Measurements from ENCODE around the gene TRIP11.

Gene TRIP11

DNA sequence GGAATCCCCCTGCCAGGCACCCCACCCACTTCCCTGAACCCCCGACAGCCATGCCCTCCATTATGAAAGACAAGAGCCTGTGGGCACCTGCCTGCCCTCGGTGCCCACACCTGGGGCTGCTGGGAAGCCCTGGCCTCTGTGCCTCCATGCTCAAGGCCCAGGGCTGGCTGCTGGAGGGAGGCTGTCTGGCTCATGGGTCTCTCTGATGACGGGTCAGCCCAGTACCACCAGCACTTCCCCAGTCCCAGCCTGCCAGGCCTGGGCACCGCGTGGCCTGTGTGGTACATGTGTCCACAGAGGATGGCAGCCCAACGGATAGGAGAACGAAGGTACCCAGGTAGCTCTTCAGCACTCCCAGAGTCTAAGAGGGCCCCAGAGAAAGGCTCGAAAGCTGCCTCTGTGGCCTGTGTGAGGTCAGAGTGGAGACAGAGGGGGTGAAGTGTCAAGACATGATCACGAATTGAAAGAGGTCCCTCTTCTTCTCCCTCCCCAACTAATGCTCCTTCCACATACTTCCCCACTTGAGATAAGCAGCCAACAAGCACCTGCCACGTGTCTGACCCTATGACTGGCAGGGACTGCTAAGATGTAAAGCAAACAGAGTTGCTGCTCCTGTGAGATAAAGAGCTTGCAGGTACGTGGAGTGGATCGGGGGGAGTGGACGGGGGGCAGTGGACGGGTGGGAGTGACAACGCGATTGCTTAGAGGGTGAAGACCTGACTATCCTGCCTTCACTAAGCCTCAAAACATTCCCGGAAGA is 113.5 kb downstream of the TRIP11 start:
- DNase-seq, result no peak
- no CpG with 5 or more reads among the region's 17 CpGs for WGBS (ENCODE audit: extremely low coverage, insufficient coverage, insufficient read length)
- H3K27me3 ChIP-seq (ENCODE audit: insufficient read depth, low read length), result no peaks in the 10 kb centered on the region

DNA sequence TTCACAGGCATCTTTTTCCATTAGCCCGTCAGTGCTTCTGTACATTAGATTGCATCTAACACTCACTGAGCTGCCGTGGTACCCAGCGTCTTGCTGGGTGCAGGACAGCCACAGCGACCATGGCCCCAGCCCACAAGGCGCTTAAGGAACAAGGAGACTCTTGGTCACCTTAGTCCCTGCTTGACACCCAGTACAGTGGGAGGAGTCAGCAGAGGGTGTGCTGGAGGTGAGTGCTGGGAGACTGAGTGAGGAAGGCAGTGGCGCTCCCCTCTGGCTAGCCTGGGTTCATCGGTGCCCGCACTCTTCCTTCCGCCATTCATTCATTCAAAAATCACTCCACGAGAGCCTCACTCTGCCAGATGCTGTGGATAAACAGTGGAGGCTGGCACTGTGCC is 114.1 kb downstream of the TRIP11 start:
- no peak overlapping the region for H3K9ac ChIP-seq (ENCODE audit: low read length)
- WGBS (ENCODE audit: extremely low coverage, insufficient coverage, insufficient read length), result no CpG with 5 or more reads among the region's 10 CpGs
- no peak overlapping the region for H3K18ac ChIP-seq (ENCODE audit: low read length)
- H3K4ac ChIP-seq (ENCODE audit: low read depth, low read length), result no peak overlapping the region
- no peak for DNase-seq
- H3K4me1 ChIP-seq (ENCODE audit: control insufficient read depth in 1 of 2, insufficient read depth in 2 of 2, low read length in 2 of 2), result peaks cover 2 to 4% of the 10 kb centered on the region in 2 experiments
- H4K12ac ChIP-seq (ENCODE audit: low read depth, low read length), result no peak overlapping the region
- no peak overlapping the region for H3K27ac ChIP-seq (ENCODE audit: low read depth, low read length)
- no peak overlapping the region for H2AK5ac ChIP-seq (ENCODE audit: low read length)
- no peak overlapping the region for H2BK12ac ChIP-seq (ENCODE audit: low read length)
- H3K27me3 ChIP-seq (ENCODE audit: insufficient read depth, low read length), result no peaks in the 10 kb centered on the region
- H3K23ac ChIP-seq (ENCODE audit: low read length), result no peak overlapping the region
- H3K4me3 ChIP-seq (ENCODE audit: low read depth, low read length), result no peak overlapping the region
- no peak overlapping the region for H3K4me2 ChIP-seq (ENCODE audit: low read length)
- H3K14ac ChIP-seq (ENCODE audit: low read length), result no peak overlapping the region
- no peak overlapping the region for H2BK5ac ChIP-seq (ENCODE audit: low read depth, low read length, poor library complexity)
- H3K9me3 ChIP-seq (ENCODE audit: insufficient read depth, low read depth, low read length), result no peaks in the 10 kb centered on the region
- no peak overlapping the region for H2AFZ ChIP-seq (ENCODE audit: insufficient read depth, low read length, poor library complexity)
- H4K91ac ChIP-seq (ENCODE audit: low read depth, low read length), result no peak overlapping the region
- H3K36me3 ChIP-seq (ENCODE audit: control insufficient read depth in 1 of 2, insufficient read depth in 2 of 2, low read length in 2 of 2), result no peaks in the 10 kb centered on the region
- no peaks in the 10 kb centered on the region for H3K79me1 ChIP-seq (ENCODE audit: low read length)
- no peaks in the 10 kb centered on the region for H3K79me2 ChIP-seq (ENCODE audit: control insufficient read depth, insufficient read depth, low read length, poor library complexity)
- no peak overlapping the region for H4K8ac ChIP-seq (ENCODE audit: low read depth, low read length)
- no peak overlapping the region for H2BK120ac ChIP-seq (ENCODE audit: insufficient read depth, low read length, poor library complexity)

More for the DNA sequence above, 113.5 kb downstream of the TRIP11 start:
- Histone ChIP-seq H2AK5ac (ENCODE audit: low read length) (no peak overlapping the region), H3K4me1 (ENCODE audit: control insufficient read depth in 1 of 2, insufficient read depth in 2 of 2, low read length in 2 of 2) (peaks cover 5 to 10% of the 10 kb centered on the region in 2 experiments), H3K4me3 (ENCODE audit: low read depth, low read length) (no peak overlapping the region), H4K91ac (ENCODE audit: low read depth, low read length) (no peak overlapping the region), H2BK12ac (ENCODE audit: low read length) (no peak overlapping the region), H4K12ac (ENCODE audit: low read depth, low read length) (no peak overlapping the region), H3K4me2 (ENCODE audit: low read length) (no peak overlapping the region), H3K27ac (ENCODE audit: low read depth, low read length) (no peak overlapping the region), H4K8ac (ENCODE audit: low read depth, low read length) (no peak overlapping the region), H3K9me3 (ENCODE audit: insufficient read depth, low read depth, low read length) (no peaks in the 10 kb centered on the region), H3K14ac (ENCODE audit: low read length) (no peak overlapping the region), H3K9ac (ENCODE audit: low read length) (no peak overlapping the region), H3K23ac (ENCODE audit: low read length) (no peak overlapping the region), H3K79me2 (ENCODE audit: control insufficient read depth, insufficient read depth, low read length, poor library complexity) (no peaks in the 10 kb centered on the region), H2AFZ (ENCODE audit: insufficient read depth, low read length, poor library complexity) (no peak overlapping the region), H3K4ac (ENCODE audit: low read depth, low read length) (no peak overlapping the region), H3K18ac (ENCODE audit: low read length) (no peak overlapping the region), H3K79me1 (ENCODE audit: low read length) (no peaks in the 10 kb centered on the region), H2BK5ac (ENCODE audit: low read depth, low read length, poor library complexity) (no peak overlapping the region), H2BK120ac (ENCODE audit: insufficient read depth, low read length, poor library complexity) (no peak overlapping the region), H3K36me3 (ENCODE audit: control insufficient read depth in 1 of 2, insufficient read depth in 2 of 2, low read length in 2 of 2) (no peaks in the 10 kb centered on the region)

DNA sequence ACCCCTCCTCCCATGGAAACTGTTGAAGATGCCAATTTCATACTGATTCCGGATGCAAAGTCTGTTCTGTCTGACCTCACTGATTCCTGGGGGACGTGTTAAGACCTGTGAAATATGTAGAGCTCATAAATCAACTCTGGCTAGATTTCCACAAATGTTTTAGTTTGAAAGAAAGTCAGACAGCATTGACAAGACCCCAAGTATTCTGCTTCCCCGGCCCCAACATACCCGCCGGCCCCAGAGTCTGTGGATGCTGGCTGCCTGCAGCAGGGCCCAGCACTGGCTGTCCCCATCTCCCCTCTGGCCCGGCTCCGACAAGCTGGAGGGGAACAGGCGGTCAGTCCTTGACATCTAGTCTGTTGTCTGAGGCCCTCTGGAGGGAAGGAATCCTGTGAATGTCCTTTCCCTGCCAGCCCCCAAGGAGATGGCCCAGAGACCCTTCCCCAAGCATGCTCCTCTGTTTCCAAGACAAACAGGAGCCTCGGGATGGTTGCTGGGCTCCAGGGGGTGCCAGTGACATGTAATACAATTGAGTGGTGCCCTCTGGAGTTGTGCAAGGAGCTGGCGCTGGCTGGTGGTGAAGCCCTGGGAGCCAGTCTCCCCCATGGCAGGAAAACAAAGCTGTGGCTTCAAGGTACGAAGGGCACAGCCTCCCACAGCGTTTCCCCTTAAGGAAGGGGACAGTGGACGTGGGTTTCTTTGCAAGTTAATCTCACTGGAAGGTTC is 114.7 kb downstream of the TRIP11 start:
- Histone ChIP-seq H3K27me3 (ENCODE audit: insufficient read depth, low read length) (no peaks in the 10 kb centered on the region), H3K36me3 (ENCODE audit: control insufficient read depth in 1 of 2, insufficient read depth in 2 of 2, low read length in 2 of 2) (no peaks in the 10 kb centered on the region), H2AFZ (ENCODE audit: insufficient read depth, low read length, poor library complexity) (no peak overlapping the region), H3K4me3 (ENCODE audit: low read depth, low read length) (no peak overlapping the region), H2BK5ac (ENCODE audit: low read depth, low read length, poor library complexity) (no peak overlapping the region), H3K9ac (ENCODE audit: low read length) (no peak overlapping the region), H3K9me3 (ENCODE audit: insufficient read depth, low read depth, low read length) (peaks cover 2% of the 10 kb centered on the region), H3K14ac (ENCODE audit: low read length) (no peak overlapping the region), H3K4me2 (ENCODE audit: low read length) (no peak overlapping the region), H4K91ac (ENCODE audit: low read depth, low read length) (no peak overlapping the region), H2BK12ac (ENCODE audit: low read length) (no peak overlapping the region), H3K79me1 (ENCODE audit: low read length) (no peaks in the 10 kb centered on the region), H3K4ac (ENCODE audit: low read depth, low read length) (no peak overlapping the region), H4K8ac (ENCODE audit: low read depth, low read length) (no peak overlapping the region), H3K23ac (ENCODE audit: low read length) (no peak overlapping the region), H4K12ac (ENCODE audit: low read depth, low read length) (no peak overlapping the region), H3K27ac (ENCODE audit: low read depth, low read length) (no peak overlapping the region), H2BK120ac (ENCODE audit: insufficient read depth, low read length, poor library complexity) (no peak overlapping the region), H3K79me2 (ENCODE audit: control insufficient read depth, insufficient read depth, low read length, poor library complexity) (no peaks in the 10 kb centered on the region), H2AK5ac (ENCODE audit: low read length) (no peak overlapping the region), H3K4me1 (ENCODE audit: control insufficient read depth in 1 of 2, insufficient read depth in 2 of 2, low read length in 2 of 2) (peaks cover under 1 to 2% of the 10 kb centered on the region in 2 experiments), H3K18ac (ENCODE audit: low read length) (no peak overlapping the region)
- no peak for DNase-seq
- WGBS (ENCODE audit: extremely low coverage, insufficient coverage, insufficient read length), result no CpG with 5 or more reads among the region's 13 CpGs

DNA sequence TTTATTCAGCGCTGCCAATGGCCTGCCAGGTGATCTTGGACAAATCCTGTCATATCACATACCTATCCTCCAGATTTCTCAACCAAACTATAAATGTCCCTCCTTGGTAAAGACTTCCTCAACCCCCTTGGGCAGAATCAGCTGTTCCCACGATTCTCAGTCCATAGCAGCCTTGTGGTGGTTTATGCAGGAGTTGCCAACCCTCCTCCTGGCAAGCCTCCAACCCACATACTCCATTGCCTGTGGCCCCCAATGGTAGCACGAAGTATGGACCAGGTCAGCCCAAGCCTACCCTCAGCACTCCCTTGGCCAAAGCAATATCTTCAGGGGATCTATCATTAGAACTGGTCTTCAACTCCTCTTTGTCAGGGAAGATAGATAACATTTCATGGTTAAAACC is 119.3 kb downstream of the TRIP11 start:
- Histone ChIP-seq H2AK5ac (ENCODE audit: low read length) (no peak overlapping the region), H4K91ac (ENCODE audit: low read depth, low read length) (no peak overlapping the region), H3K4me2 (ENCODE audit: low read length) (no peak overlapping the region), H3K36me3 (ENCODE audit: control insufficient read depth in 1 of 2, insufficient read depth in 2 of 2, low read length in 2 of 2) (no peaks in the 10 kb centered on the region), H3K27me3 (ENCODE audit: insufficient read depth, low read length) (no peaks in the 10 kb centered on the region), H3K4me1 (ENCODE audit: control insufficient read depth in 1 of 2, insufficient read depth in 2 of 2, low read length in 2 of 2) (no peaks in the 10 kb centered on the region), H2BK12ac (ENCODE audit: low read length) (no peak overlapping the region), H2BK120ac (ENCODE audit: insufficient read depth, low read length, poor library complexity) (no peak overlapping the region), H3K4me3 (ENCODE audit: low read depth, low read length) (no peak overlapping the region), H3K4ac (ENCODE audit: low read depth, low read length) (no peak overlapping the region), H4K8ac (ENCODE audit: low read depth, low read length) (no peak overlapping the region), H3K79me2 (ENCODE audit: control insufficient read depth, insufficient read depth, low read length, poor library complexity) (no peaks in the 10 kb centered on the region), H3K18ac (ENCODE audit: low read length) (no peak overlapping the region), H3K79me1 (ENCODE audit: low read length) (no peaks in the 10 kb centered on the region), H3K23ac (ENCODE audit: low read length) (no peak overlapping the region), H3K9ac (ENCODE audit: low read length) (no peak overlapping the region), H3K9me3 (ENCODE audit: insufficient read depth, low read depth, low read length) (peaks cover 2% of the 10 kb centered on the region), H3K27ac (ENCODE audit: low read depth, low read length) (no peak overlapping the region), H2BK5ac (ENCODE audit: low read depth, low read length, poor library complexity) (no peak overlapping the region), H4K12ac (ENCODE audit: low read depth, low read length) (no peak overlapping the region), H2AFZ (ENCODE audit: insufficient read depth, low read length, poor library complexity) (no peak overlapping the region), H3K14ac (ENCODE audit: low read length) (no peak overlapping the region)
- no CpG with 5 or more reads among the region's 3 CpGs for WGBS (ENCODE audit: extremely low coverage, insufficient coverage, insufficient read length)
- DNase-seq, result no peak
